ENCODE measurements around the gene DESI2. TPM values are rescaled to one million over a fixed set of nuclear protein-coding genes. Genes with fewer than 3 reads are reported as not detected.
"Not testable (repeated sequence)": the region's sequence is repeated elsewhere in the genome, so short reads cannot be mapped to it uniquely, and the experiment has no call there.

DESI2 gene
- total RNA-seq, 1 donor from 2014 or later: 53.1 TPM

- Histone ChIP-seq H3K4me1 (peaks cover 5% of the 10 kb centered on the region), H3K4me3 (no peak overlapping the region), H3K27ac (no peak overlapping the region), H3K36me3 (no peaks in the 10 kb centered on the region), H3K27me3 (no peaks in the 10 kb centered on the region), H3K9me3 (no peaks in the 10 kb centered on the region)
- no peak for TF ChIP-seq CTCF (IDR thresholded peaks at IDR 0.05)
- ATAC-seq (no peak), DNase-seq (no peak)
- intact Hi-C loops (cut with DNase I): no loop called here
These were observed 82.5 kb downstream of the DESI2 start for GRCh38 chr1:244735404-244735803.

GRCh38 chr1:244735876-244736561 is 83.1 kb downstream of the DESI2 start:
- Histone ChIP-seq H3K27me3 (no peaks in the 10 kb centered on the region), H3K4me1 (peaks cover 2% of the 10 kb centered on the region), H3K27ac (no peak overlapping the region), H3K4me3 (no peak overlapping the region), H3K36me3 (no peaks in the 10 kb centered on the region), H3K9me3 (no peaks in the 10 kb centered on the region)
- TF ChIP-seq CTCF (IDR thresholded peaks at IDR 0.05): no peak
- intact Hi-C loops (cut with DNase I): no loop called here
- ATAC-seq: no peak
- no peak for DNase-seq

GRCh38 chr1:244739140-244739539 is 86.2 kb downstream of the DESI2 start:
- H3K27me3 ChIP-seq; H3K27ac ChIP-seq; ATAC-seq; H3K4me1 ChIP-seq; H3K9me3 ChIP-seq; H3K4me3 ChIP-seq; intact Hi-C loops (cut with DNase I); H3K36me3 ChIP-seq: not testable (repeated sequence)
- peak; percentile 3 for DNase-seq

- H3K27ac ChIP-seq; H3K4me1 ChIP-seq; H3K9me3 ChIP-seq; H3K4me3 ChIP-seq; ATAC-seq; H3K36me3 ChIP-seq; intact Hi-C loops (cut with DNase I); H3K27me3 ChIP-seq: not testable (repeated sequence)
- peak; percentile 51 for DNase-seq
These were observed 87.2 kb downstream of the DESI2 start for GRCh38 chr1:244740027-244740617.

GRCh38 chr1:244741692-244742091 is 88.8 kb downstream of the DESI2 start:
- no peak for TF ChIP-seq CTCF (IDR thresholded peaks at IDR 0.05)
- no peaks in the 10 kb centered on the region for H3K4me1 ChIP-seq
- no peaks in the 10 kb centered on the region for H3K36me3 ChIP-seq
- intact Hi-C loops (cut with DNase I): no loop called here
- ATAC-seq (no peak), DNase-seq (no peak)
- H3K27me3 ChIP-seq: no peaks in the 10 kb centered on the region
- H3K27ac ChIP-seq: no peak overlapping the region
- H3K4me3 ChIP-seq: no peak overlapping the region
- no peaks in the 10 kb centered on the region for H3K9me3 ChIP-seq

GRCh38 chr1:244749230-244750016 is 96.5 kb downstream of the DESI2 start:
- no peaks in the 10 kb centered on the region for H3K9me3 ChIP-seq
- H3K4me1 ChIP-seq: no peaks in the 10 kb centered on the region
- H3K36me3 ChIP-seq: no peaks in the 10 kb centered on the region
- no peak for TF ChIP-seq CTCF (IDR thresholded peaks at IDR 0.05)
- H3K27me3 ChIP-seq: no peaks in the 10 kb centered on the region
- no peak overlapping the region for H3K27ac ChIP-seq
- no peak for ATAC-seq
- H3K4me3 ChIP-seq: no peak overlapping the region
- peak; percentile 39 for DNase-seq
- intact Hi-C loops (cut with DNase I): no loop called here

All from upper lobe of right lung (tissue), 1 donor.